GM12878 (cell line): Measurements from ENCODE around the gene METTL15. TPM values are rescaled to one million over a fixed set of nuclear protein-coding genes. Genes with fewer than 3 reads are reported as not detected.

Experiments used
- CBX5 ChIP-seq: sonication (generic); IDR thresholded peaks from 2 replicates; pipeline ENCODE4 v1.6.1; 2016; ENCODE audit warnings: low read depth, moderate library complexity, mild to moderate bottlenecking, inconsistent platforms
- CTCF ChIP-seq, 3 experiments: IDR thresholded peaks in 2 of 3; conservative IDR thresholded peaks in 1 of 3; 2 replicates each; pipeline ENCODE4 v1.5.1; 2011; ENCODE audit warnings: low read depth in 3 of 3, low read length in 3 of 3, mild to moderate bottlenecking in 3 of 3, control low read depth in 2 of 3, moderate library complexity in 2 of 3, inconsistent platforms in 1 of 3, mixed read lengths in 1 of 3; ENCODE audit not compliant: control insufficient read depth in 2 of 3, insufficient read depth in 1 of 3; ENCODE audit errors: extremely low read depth in 1 of 3
- IRF4 ChIP-seq: IDR thresholded peaks from 2 replicates; pipeline ENCODE4 v1.6.1; 2011; ENCODE audit warnings: low read depth, low read length
- KAT2A ChIP-seq: conservative IDR thresholded peaks from 2 replicates; pipeline ENCODE4 v1.6.1; 2011; ENCODE audit warnings: low read depth, low read length; ENCODE audit not compliant: control insufficient read depth
- MEF2A ChIP-seq: IDR thresholded peaks from 2 replicates; pipeline ENCODE4 v1.6.1; 2011; ENCODE audit warnings: low read depth, mild to moderate bottlenecking, low read length, moderate library complexity; ENCODE audit not compliant: insufficient read depth
- NFIC ChIP-seq: IDR thresholded peaks from 2 replicates; pipeline ENCODE4 v1.6.1; 2012; ENCODE audit warnings: low read depth, mild to moderate bottlenecking, inconsistent platforms, low read length, moderate library complexity
- NFXL1 ChIP-seq: fragments of 450-650 bp; IDR thresholded peaks from 2 replicates; pipeline ENCODE4 v1.6.1; 2017; ENCODE audit warnings: antibody characterized with exemption, mild to moderate bottlenecking, borderline replicate concordance
- NR2C2 ChIP-seq: IDR thresholded peaks from 2 replicates; pipeline ENCODE4 v1.6.1; 2011; ENCODE audit warnings: borderline replicate concordance, low read depth; ENCODE audit not compliant: control insufficient read depth, insufficient read length
- PAX8 ChIP-seq: fragments of 450-650 bp; IDR thresholded peaks from 2 replicates; pipeline ENCODE4 v1.6.1; 2017; ENCODE audit warnings: mild to moderate bottlenecking, moderate library complexity
- POU2F2 ChIP-seq: IDR thresholded peaks from 3 replicates; pipeline ENCODE4 v1.6.1; 2011; ENCODE audit warnings: low read depth, mild to moderate bottlenecking, low read length, borderline replicate concordance
- SUZ12 ChIP-seq: fragments of 200-600 bp; sonication (generic); IDR thresholded peaks from one replicate; pipeline ENCODE4 v1.6.1; 2018; ENCODE audit warnings: antibody characterized with exemption, mild to moderate bottlenecking; ENCODE audit not compliant: unreplicated experiment
- ZNF687 ChIP-seq: fragments of 450-650 bp; IDR thresholded peaks from 2 replicates; pipeline ENCODE4 v1.6.1; 2017; ENCODE audit warnings: mild to moderate bottlenecking, moderate library complexity
- polyA plus RNA-seq, 11 experiments: library from polyadenylated mRNA; depleted of rRNA in 4 of 11; unstranded in 6 of 11; stranded (reverse) in 5 of 11; fragments of >200 nt; fragmentation: Nextera tagmentation in 4 of 11; fragmentation: Illumina TruSeq in 1 of 11; extraction: Ambion mirVana in 4 of 11; extraction: Trizol in 1 of 11; gene quantifications; 1 replicate in 1 of 11; 2 replicates in 10 of 11; pipeline versions ENCODE4 v1.2.1 to v1.2.3, GENCODE V29; 2011 to 2016; ENCODE audit warnings: inconsistent platforms in 2 of 11, missing spikeins in 2 of 11, low read depth in 1 of 11
- total RNA-seq, 4 experiments: library from RNA; depleted of rRNA in 3 of 4; stranded (reverse); fragments of >200 nt in 3 of 4; fragmentation: Illumina TruSeq in 1 of 4; extraction: Trizol in 1 of 4; gene quantifications; 2 replicates each; pipeline versions ENCODE4 v1.2.1 to v1.2.3, GENCODE V29; 2013 to 2021

METTL15 gene
- total and polyA plus RNA-seq, 10 of the 15 experiments (the other 5 are each of a cell fraction or from before 2014, with no cell fraction given): 7.9 to 16.9 (median 14.4) TPM

- TF ChIP-seq POU2F2 (no peak), MEF2A (no peak), PAX8 (no peak), IRF4 (no peak), NFXL1 (no peak), SUZ12 (no peak), NFIC (no peak), CTCF (IDR thresholded peaks at IDR 0.05 in 2 of 3, conservative IDR thresholded peaks at IDR 0.05 in 1 of 3; ENCODE audit: control insufficient read depth in 2 of 3, extremely low read depth in 1 of 3, insufficient read depth in 1 of 3, low read depth in 3 of 3, low read length in 3 of 3) (no peak), CBX5 (no peak), ZNF687 (no peak), KAT2A (no peak), NR2C2 (no peak)
Measured at GRCh38 chr11:28169816-28170215, 61.6 kb downstream of the METTL15 start (continued).
